ENCODE results near the gene GUF1.
A peak's percentile ranks its signal among the peaks of the same experiment; 100 is the strongest.
"Not testable (repeated sequence)": the region's sequence is repeated elsewhere in the genome, so short reads cannot be mapped to it uniquely, and the experiment has no call there.

GUF1 gene

GRCh38 chr4:44704673-44705072, 26.5 kb downstream of the GUF1 start:
- no peak for DNase-seq

GRCh38 chr4:44713125-44713524, 34.9 kb downstream of the GUF1 start:
- no peak for DNase-seq

GRCh38 chr4:44716597-44716996, 38.4 kb downstream of the GUF1 start:
- no peak for DNase-seq

GRCh38 chr4:44720371-44720770, 42.2 kb downstream of the GUF1 start:
- no peak for DNase-seq

GRCh38 chr4:44722001-44722400, 43.8 kb downstream of the GUF1 start:
- no peak for DNase-seq

- no peak for DNase-seq
Observed at GRCh38 chr4:44725166-44725565, 46.9 kb downstream of the GUF1 start.

GRCh38 chr4:44725726-44726037, 47.5 kb downstream of the GUF1 start:
- no peak for DNase-seq

GRCh38 chr4:44726038-44726871, 48.0 kb downstream of the GUF1 start, which contains the start of gene GNPDA2:
GNPDA2 (minus strand) TSS chr4:44726556; CDS start chr4:44722207, 4,349 bp downstream.
- peak; percentile 80 for DNase-seq

- DNase-seq, result no peak
Observed at GRCh38 chr4:44727471-44727870, 49.3 kb downstream of the GUF1 start.

- not testable (repeated sequence) for DNase-seq
Observed at GRCh38 chr4:44728694-44729093, 50.5 kb downstream of the GUF1 start.

GRCh38 chr4:44736900-44737299, 58.7 kb downstream of the GUF1 start:
- DNase-seq, result no peak

GRCh38 chr4:44738615-44739014, 60.4 kb downstream of the GUF1 start:
- no peak for DNase-seq

- DNase-seq, result no peak
Observed at GRCh38 chr4:44740201-44740600, 62.0 kb downstream of the GUF1 start.

All from activated T-cell treated with anti-CD3 and anti-CD28 coated beads, Interleukin-2, amount 50 U/mL, for 1 hour (primary cell).